Measurements from ENCODE around the gene SDF4. TPM values are rescaled to one million over a fixed set of nuclear protein-coding genes. Genes with fewer than 3 reads are reported as not detected.

SDF4 gene
- total RNA-seq, 4 donors from 2014 or later: 81.7 to 121 (median 104) TPM

DNA sequence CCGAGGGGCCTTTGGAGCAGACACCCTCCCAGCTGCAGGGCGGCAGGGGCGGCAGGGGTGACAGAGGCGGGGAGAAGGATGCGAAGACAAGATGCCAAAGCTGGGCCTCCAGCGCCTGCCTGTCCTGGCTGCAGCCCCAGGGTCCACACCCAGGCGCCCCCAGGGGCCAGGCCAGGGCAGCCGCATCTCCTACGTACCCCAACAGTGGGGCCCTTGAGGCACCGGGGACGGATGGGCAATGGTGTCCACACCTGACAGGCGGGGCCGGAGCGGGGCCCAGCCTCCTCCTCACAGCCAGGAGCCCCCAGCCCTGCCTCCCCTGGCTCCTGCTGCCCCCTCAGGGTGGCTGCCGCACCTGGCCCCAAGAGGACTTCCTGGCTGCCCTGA, 7.4 kb upstream of the SDF4 start:
- H3K4me3 ChIP-seq (ENCODE audit: low read depth, poor library complexity, severe bottlenecking): no peak overlapping the region
- TF ChIP-seq, protein P1, sequence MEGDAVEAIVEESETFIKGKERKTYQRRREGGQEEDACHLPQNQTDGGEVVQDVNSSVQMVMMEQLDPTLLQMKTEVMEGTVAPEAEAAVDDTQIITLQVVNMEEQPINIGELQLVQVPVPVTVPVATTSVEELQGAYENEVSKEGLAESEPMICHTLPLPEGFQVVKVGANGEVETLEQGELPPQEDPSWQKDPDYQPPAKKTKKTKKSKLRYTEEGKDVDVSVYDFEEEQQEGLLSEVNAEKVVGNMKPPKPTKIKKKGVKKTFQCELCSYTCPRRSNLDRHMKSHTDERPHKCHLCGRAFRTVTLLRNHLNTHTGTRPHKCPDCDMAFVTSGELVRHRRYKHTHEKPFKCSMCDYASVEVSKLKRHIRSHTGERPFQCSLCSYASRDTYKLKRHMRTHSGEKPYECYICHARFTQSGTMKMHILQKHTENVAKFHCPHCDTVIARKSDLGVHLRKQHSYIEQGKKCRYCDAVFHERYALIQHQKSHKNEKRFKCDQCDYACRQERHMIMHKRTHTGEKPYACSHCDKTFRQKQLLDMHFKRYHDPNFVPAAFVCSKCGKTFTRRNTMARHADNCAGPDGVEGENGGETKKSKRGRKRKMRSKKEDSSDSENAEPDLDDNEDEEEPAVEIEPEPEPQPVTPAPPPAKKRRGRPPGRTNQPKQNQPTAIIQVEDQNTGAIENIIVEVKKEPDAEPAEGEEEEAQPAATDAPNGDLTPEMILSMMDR (IDR thresholded peaks at IDR 0.05): no peak
- no peak for TF ChIP-seq POLR2A (IDR thresholded peaks at IDR 0.05)
- no peak for DNase-seq (ENCODE audit: low spot score in 2 of 2)
- WGBS, 2 donors: 45 to 47% methylated on average over 11 to 15 of the region's 15 CpGs
- intact Hi-C loops (cut with DNase I; ENCODE audit: low total_unique reads): no loop called here

DNA sequence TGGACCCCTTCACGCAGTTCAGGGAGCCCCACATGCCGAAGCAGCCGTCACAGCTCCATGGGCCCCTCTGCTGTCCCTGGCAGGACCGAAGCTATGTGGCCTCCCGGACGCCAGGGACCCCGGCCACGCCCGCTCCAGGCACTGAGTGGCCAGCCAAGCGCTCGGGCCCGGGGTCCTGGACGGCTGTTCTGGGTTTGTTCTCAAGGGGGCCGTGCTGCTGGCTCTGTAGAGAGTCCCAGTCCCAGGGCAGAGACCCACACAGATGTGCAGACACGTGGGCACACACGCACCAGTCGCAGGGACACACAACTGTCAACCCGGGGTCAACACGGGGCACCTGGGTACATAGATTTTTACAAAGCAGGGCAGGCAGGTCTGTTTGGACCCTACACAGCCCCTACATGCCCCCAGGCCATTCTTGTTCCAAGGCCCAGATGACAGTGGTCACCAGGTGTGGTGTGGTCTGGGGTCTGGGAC, 6.9 kb upstream of the SDF4 start:
- no peak for TF ChIP-seq POLR2A (IDR thresholded peaks at IDR 0.05)
- TF ChIP-seq, protein P1 (IDR thresholded peaks at IDR 0.05): no peak
- intact Hi-C loops (cut with DNase I; ENCODE audit: low total_unique reads): no loop called here
- no peak overlapping the region for H3K4me3 ChIP-seq (ENCODE audit: low read depth, poor library complexity, severe bottlenecking)
- WGBS, 2 donors: 53% methylated on average over 19 of the region's 19 CpGs; no CpG with 5 or more reads in 1 of the 2 donors
- DNase-seq (ENCODE audit: low spot score in 2 of 2): no peak

DNA sequence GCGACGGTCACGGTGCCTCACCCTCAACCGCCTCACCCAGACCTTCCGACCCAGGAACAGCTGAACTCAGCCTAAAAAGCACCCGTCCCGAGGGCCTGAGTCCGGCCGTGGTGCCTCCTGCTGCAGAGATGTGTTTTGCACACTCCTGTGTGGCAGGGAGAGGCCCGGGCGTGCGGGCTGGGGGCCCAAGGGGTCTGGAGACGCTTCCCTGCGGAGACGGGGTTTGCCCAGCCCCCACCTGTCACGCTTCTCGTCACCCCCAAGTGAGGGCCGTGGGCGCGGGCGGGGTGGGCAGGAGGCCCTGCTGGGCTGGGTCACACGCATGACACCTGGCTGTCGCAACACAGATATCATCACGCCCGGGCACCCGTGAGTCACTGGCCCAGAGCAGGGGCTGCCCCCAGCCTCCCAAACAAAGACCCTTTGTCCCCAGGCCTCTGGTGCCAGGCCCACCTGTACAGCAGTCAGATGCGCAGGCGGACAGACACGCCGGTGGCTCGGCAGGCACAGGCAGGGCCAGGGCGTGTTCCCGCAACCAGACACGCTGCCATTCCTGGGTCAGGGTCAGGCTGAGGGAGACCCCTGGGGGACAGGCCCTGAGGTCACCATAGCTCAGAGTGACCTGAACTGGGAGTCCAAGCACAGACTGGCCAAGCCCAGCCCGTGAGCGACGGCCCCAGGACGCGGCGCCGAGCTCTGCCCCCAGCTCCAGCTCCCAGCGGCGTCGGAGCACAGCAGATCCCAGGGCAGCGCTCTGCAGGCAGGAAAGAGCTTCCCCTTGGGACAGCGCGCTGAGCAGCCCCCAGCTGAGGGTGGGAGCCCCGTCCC, 6.3 kb upstream of the SDF4 start:
- TF ChIP-seq POLR2A (IDR thresholded peaks at IDR 0.05): no peak
- TF ChIP-seq, protein P1 (IDR thresholded peaks at IDR 0.05): no peak
- WGBS, 2 donors: 19 to 35% methylated on average over 15 to 32 of the region's 48 CpGs
- no peak for DNase-seq (ENCODE audit: low spot score in 2 of 2)

DNA sequence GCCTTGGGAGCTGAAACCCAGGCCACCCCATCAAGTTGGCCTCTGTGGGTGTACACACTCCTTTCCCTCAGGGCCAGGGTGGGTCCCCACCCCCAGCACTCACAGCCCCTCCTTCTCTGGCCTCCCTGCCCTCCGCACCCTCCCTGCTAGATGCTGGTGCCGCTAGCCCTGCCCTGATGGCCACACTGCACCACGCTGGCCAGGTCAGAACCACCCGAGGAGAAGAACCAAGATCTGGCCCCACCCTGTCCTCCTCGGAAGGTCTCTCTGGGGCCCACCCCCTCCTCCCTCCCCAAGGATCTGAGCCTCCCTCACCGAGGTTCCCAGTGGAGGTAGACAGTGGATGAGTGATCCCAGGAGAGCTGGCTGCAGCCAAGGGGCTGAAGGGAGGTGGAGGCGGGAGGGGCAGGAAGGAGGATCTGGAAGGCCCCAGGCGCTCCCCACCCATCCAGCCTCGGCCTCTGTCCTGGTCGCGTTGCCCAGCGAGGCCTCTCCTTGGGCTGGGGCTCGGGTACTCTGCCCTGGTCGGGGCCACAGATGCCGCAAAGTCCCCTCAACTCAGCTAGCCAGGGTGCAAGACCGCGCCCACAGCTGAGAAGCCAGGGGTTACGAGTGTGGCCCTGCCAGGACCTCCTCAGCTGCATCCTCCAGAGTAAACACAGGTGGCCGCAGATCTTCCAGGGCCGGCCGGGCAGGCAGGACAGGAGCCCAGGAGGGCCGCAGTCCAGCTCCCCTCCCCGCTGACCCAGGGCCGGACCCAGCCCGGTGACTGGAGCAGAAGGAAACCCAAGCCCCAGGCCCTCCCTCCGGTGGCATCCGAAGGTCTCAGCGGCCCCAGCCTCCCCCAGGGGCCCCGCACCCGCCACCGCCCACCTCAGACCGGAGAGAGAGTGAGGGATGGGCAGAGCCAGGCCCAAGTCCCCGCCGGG, 5.4 kb upstream of the SDF4 start:
- WGBS, 2 donors: 39 to 43% methylated on average over 10 to 22 of the region's 34 CpGs

More for the DNA sequence above, 6.3 kb upstream of the SDF4 start:
- H3K4me3 ChIP-seq (ENCODE audit: low read depth, poor library complexity, severe bottlenecking): no peak overlapping the region
- intact Hi-C loops (cut with DNase I; ENCODE audit: low total_unique reads): no loop called here

DNA sequence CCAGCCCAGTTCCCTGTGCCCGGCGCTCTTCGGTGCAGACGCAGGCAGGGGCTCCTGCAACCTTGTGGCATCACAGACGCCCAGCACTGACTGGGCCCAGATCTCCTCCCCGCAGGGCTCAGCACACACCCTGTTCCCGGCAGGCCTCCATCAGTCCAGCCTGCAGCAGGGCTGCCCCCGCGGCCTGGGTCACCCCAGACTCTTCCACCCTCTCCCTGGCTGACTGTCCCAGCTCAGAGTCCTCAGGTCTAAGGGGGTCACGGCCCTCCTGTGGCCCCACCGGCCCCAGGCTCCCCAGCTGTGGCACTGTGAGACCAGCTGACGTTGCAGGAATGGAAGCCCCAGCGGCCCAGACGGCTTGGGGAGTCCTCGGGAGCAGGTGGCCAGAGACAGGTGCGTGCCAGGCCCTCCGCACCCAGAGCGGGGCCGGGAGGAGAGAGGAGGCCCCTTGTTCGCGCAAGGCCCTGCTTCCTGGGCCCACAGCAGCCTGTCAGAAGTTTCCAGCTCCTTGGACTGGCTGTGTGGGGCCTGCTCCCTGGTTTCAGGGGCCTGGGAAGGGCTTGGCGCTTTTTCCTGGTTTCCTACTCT, 4.5 kb upstream of the SDF4 start:
- TF ChIP-seq, protein P1 (IDR thresholded peaks at IDR 0.05): no peak
- no peak for TF ChIP-seq POLR2A (IDR thresholded peaks at IDR 0.05)
- WGBS, 2 donors: 75 to 81% methylated on average over 14 to 17 of the region's 22 CpGs
- DNase-seq (ENCODE audit: low spot score in 2 of 2): no peak
- intact Hi-C loops (cut with DNase I; ENCODE audit: low total_unique reads): no loop called here
- no peak overlapping the region for H3K4me3 ChIP-seq (ENCODE audit: low read depth, poor library complexity, severe bottlenecking)

More for the DNA sequence above, 5.4 kb upstream of the SDF4 start:
- no peak overlapping the region for H3K4me3 ChIP-seq (ENCODE audit: low read depth, poor library complexity, severe bottlenecking)
- TF ChIP-seq POLR2A (IDR thresholded peaks at IDR 0.05): no peak
- TF ChIP-seq, protein P1 (IDR thresholded peaks at IDR 0.05): no peak
- intact Hi-C loops (cut with DNase I; ENCODE audit: low total_unique reads): no loop called here
- DNase-seq (ENCODE audit: low spot score in 2 of 2): no peak

Measured in lower leg skin (tissue), 4 donors.